HepG2 (cell line): ENCODE data around the gene INSIG2. TPM values are rescaled to one million over a fixed set of nuclear protein-coding genes. Genes with fewer than 3 reads are reported as not detected.

Experiments used
- ATAC-seq: fragments of 200-7000 bp; cut with Tn5 transposase; 3 replicates; pipeline ENCODE4 v1.9.1; 2020; ENCODE audit warnings: mild to moderate bottlenecking, moderate library complexity
- BruUV-seq: library from RNA; stranded (reverse); fragments of 400-500 nt; replicated peaks from 2 replicates; lab custom pipeline; 2021; lab: Mats Ljungman, UMichigan
- CTCF ChIA-PET: fragments of 300-600 bp; formaldehyde crosslinking; extraction: SDS; loops from one replicate; lab custom pipeline; 2021; ENCODE audit warnings: low total read pairs, inconsistent platforms, low intra/inter-chr PET ratio; lab: Yijun Ruan, JAX
- POLR2A ChIA-PET: fragments of 350-600 bp; sonication (Branson Sonifier 250); formaldehyde crosslinking; loops from one replicate; lab custom pipeline; 2020; ENCODE audit warnings: antibody characterized with exemption, inconsistent platforms; lab: Yijun Ruan, JAX
- DNase-seq: peaks from one replicate; pipeline ENCODE4 v3.0.0-alpha.2; 2015; ENCODE audit warnings: low spot score
- FAIRE-seq: peaks from 3 replicates; lab custom pipeline; 2011; peaks lifted over from hg19 to GRCh38; lab: Jason Lieb, UNC
- H2AFZ ChIP-seq: one replicate; pipeline ENCODE4 v1.6.1; 2011; ENCODE audit warnings: low read length, inconsistent platforms
- H3K27ac ChIP-seq: fragments of 300-600 bp; 3 replicates; pipeline ENCODE4 v1.8.0; 2011; ENCODE audit warnings: mixed run types, mild to moderate bottlenecking, mixed read lengths, low read length, inconsistent platforms; ENCODE audit not compliant: insufficient read depth; ENCODE audit errors: extremely low read length
- H3K27me3 ChIP-seq, 2 experiments: fragments of 200-600 bp in 1 of 2; 2 replicates in 1 of 2; 3 replicates in 1 of 2; pipeline versions ENCODE4 v1.6.0 to v1.8.0; 2011; ENCODE audit warnings: low read length in 2 of 2, mild to moderate bottlenecking in 2 of 2, moderate library complexity in 2 of 2, inconsistent platforms in 1 of 2; ENCODE audit not compliant: insufficient read depth in 2 of 2, control insufficient read depth in 1 of 2
- H3K36me3 ChIP-seq, 2 experiments: fragments of 200-600 bp in 1 of 2; replicated peaks in 1 of 2; 2 replicates in 1 of 2; 3 replicates in 1 of 2; pipeline versions ENCODE4 v1.5.1 to v1.8.0; 2011; ENCODE audit warnings: low read length in 2 of 2, inconsistent platforms in 1 of 2; ENCODE audit not compliant: insufficient read depth in 2 of 2, control insufficient read depth in 1 of 2
- H3K4me1 ChIP-seq: 2 replicates; pipeline ENCODE4 v1.5.1; 2012; ENCODE audit warnings: low read length, inconsistent platforms; ENCODE audit not compliant: insufficient read depth
- H3K4me2 ChIP-seq: 2 replicates; pipeline ENCODE4 v1.6.0; 2011; ENCODE audit warnings: low read depth, low read length, inconsistent platforms
- H3K4me3 ChIP-seq, 3 experiments: fragments of 200-600 bp in 1 of 3; sonication (generic), shearing (Covaris generic) in 1 of 3; replicated peaks in 1 of 3; 2 replicates each; pipeline ENCODE4 v1.5.1; 2011 to 2016; ENCODE audit warnings: low read length in 3 of 3, inconsistent platforms in 2 of 3, low read depth in 2 of 3, mild to moderate bottlenecking in 2 of 3, control low read depth in 1 of 3, mixed read lengths in 1 of 3; ENCODE audit not compliant: insufficient read depth in 1 of 3
- H3K79me2 ChIP-seq: one replicate; pipeline ENCODE4 v1.6.1; 2011; ENCODE audit warnings: low read length, inconsistent platforms; ENCODE audit not compliant: insufficient read depth
- H3K9ac ChIP-seq: 2 replicates; pipeline ENCODE4 v1.6.0; 2011; ENCODE audit warnings: mild to moderate bottlenecking, low read depth, low read length, inconsistent platforms; ENCODE audit not compliant: insufficient read depth
- H3K9me3 ChIP-seq: 2 replicates; pipeline ENCODE4 v1.5.1; 2012; ENCODE audit warnings: mild to moderate bottlenecking, low read length
- H4K20me1 ChIP-seq: 2 replicates; pipeline ENCODE4 v1.6.0; 2011; ENCODE audit warnings: inconsistent platforms, mild to moderate bottlenecking, low read length, moderate library complexity; ENCODE audit not compliant: insufficient read depth
- ADNP ChIP-seq: sonication (generic); formaldehyde crosslinking; IDR thresholded peaks from 2 replicates; pipeline ENCODE4 v1.4.0; 2020; ENCODE audit warnings: missing genetic modification reagents
- GTF2F1 ChIP-seq: fragments of 150-350 bp; IDR thresholded peaks from 2 replicates; pipeline ENCODE4 v1.6.1; 2014; ENCODE audit warnings: low read length
- MLXIP ChIP-seq: sonication (generic); formaldehyde crosslinking; IDR thresholded peaks from 2 replicates; pipeline ENCODE4 v1.9.0; 2021; ENCODE audit warnings: missing genetic modification reagents, borderline replicate concordance
- PBX3 ChIP-seq: sonication (generic); formaldehyde crosslinking; IDR thresholded peaks from 2 replicates; pipeline ENCODE4 v1.8.1; 2023; ENCODE audit warnings: missing genetic modification reagents, inconsistent platforms, borderline replicate concordance
- PHF20 ChIP-seq: sonication (generic); formaldehyde crosslinking; IDR thresholded peaks from 2 replicates; pipeline ENCODE4 v1.5.0; 2020; ENCODE audit warnings: mild to moderate bottlenecking, missing genetic modification reagents
- RBAK ChIP-seq: sonication (generic); formaldehyde crosslinking; IDR thresholded peaks from 2 replicates; pipeline ENCODE4 v1.5.1; 2020; ENCODE audit warnings: mild to moderate bottlenecking, missing genetic modification reagents
- SALL1 ChIP-seq: sonication (generic); formaldehyde crosslinking; IDR thresholded peaks from 2 replicates; pipeline ENCODE4 v1.8.0; 2022; ENCODE audit warnings: mild to moderate bottlenecking, missing genetic modification reagents
- STAT5B ChIP-seq: sonication (generic); formaldehyde crosslinking; IDR thresholded peaks from 2 replicates; pipeline ENCODE4 v1.4.0; 2020; ENCODE audit warnings: missing genetic modification reagents
- ZNF564 ChIP-seq: sonication (generic); formaldehyde crosslinking; IDR thresholded peaks from 2 replicates; pipeline ENCODE4 v1.8.1; 2023; ENCODE audit warnings: mild to moderate bottlenecking, missing genetic modification reagents
- WGBS: methylation state at CpG from one replicate; pipeline ENCODE4 v1.1.6; 2017; ENCODE audit warnings: low lambda C conversion rate; 5-methylcytosine and 5-hydroxymethylcytosine counted together
- in situ Hi-C: cut with HindIII; loops from 2 replicates; pipeline ENCODE4 v1.10.0; 2017; ENCODE audit warnings: low pct_unique_long_range_greater_than_20kb; ENCODE audit not compliant: extremely low pct_ligation_motif_present
- intact Hi-C: fragments of 100-400 bp; cut with micrococcal nuclease; formaldehyde crosslinking; loops from one replicate; pipeline ENCODE4 v1.10.0; 2022; ENCODE audit not compliant: unreplicated experiment
- polyA plus RNA-seq, 8 experiments: library from polyadenylated mRNA; depleted of rRNA in 3 of 8; stranded (reverse) in 7 of 8; unstranded in 1 of 8; fragments of >200 nt; fragmentation: Illumina TruSeq in 4 of 8; extraction: Trizol in 4 of 8; gene quantifications; 2 replicates each; pipeline versions ENCODE4 v1.2.1 to v1.2.3, GENCODE V29; 2011 to 2016; ENCODE audit warnings: low read depth in 4 of 8, missing spikeins in 1 of 8, mixed read lengths in 1 of 8; ENCODE audit not compliant: insufficient read depth in 1 of 8
- total RNA-seq, 5 experiments: library from RNA; depleted of rRNA; stranded (reverse); fragments of >200 nt; fragmentation: Illumina TruSeq; extraction: Trizol; gene quantifications; 2 replicates each; pipeline ENCODE4 v1.2.3, GENCODE V29; 2016; ENCODE audit warnings: low read depth in 1 of 5
- TF ChIP-seq, protein P1 (sequence below): sonication (generic); formaldehyde crosslinking; IDR thresholded peaks from 2 replicates; pipeline ENCODE4 v1.4.0; 2020; ENCODE audit warnings: missing genetic modification reagents, borderline replicate concordance

Gene INSIG2
- total and polyA plus RNA-seq, 2 of the 13 experiments (the other 11 are each of a cell fraction or from before 2014, with no cell fraction given) = 73.5 to 481 TPM

GRCh38 chr2:118119158-118119727 is 31.0 kb downstream of the INSIG2 start:
- no peaks in the 10 kb centered on the region for H3K79me2 ChIP-seq
- DNase-seq (no peak), FAIRE-seq (no peak), ATAC-seq (no peak)
- ChIA-PET POLR2A (no interaction called here), CTCF (no interaction called here)
- intact Hi-C loops (no loop called here), in situ Hi-C loops (no loop called here)
- no peak overlapping the region for H3K4me2 ChIP-seq
- BruUV-seq = no TSS peak
- H3K27ac ChIP-seq = no peak overlapping the region
- H3K4me3 ChIP-seq = no peak overlapping the region
- H3K27me3 ChIP-seq = no peaks in the 10 kb centered on the region
- no peak overlapping the region for H2AFZ ChIP-seq
- 73% methylated on average over 4 of the region's 4 CpGs for WGBS
- H3K9me3 ChIP-seq = no peaks in the 10 kb centered on the region
- no peak overlapping the region for H3K9ac ChIP-seq
- peaks cover 52% of the 10 kb centered on the region for H3K4me1 ChIP-seq
- H3K36me3 ChIP-seq = no peaks in the 10 kb centered on the region; a peak in 1 of 5 replicates
- peaks cover 4% of the 10 kb centered on the region; the same call in 1 of the 2 replicates for H4K20me1 ChIP-seq
- TF ChIP-seq GTF2F1 (no peak), RBAK (CRISPR knock-in tag) (no peak), MLXIP (CRISPR knock-in tag) (no peak), PBX3 (CRISPR knock-in tag) (no peak), PHF20 (CRISPR knock-in tag) (no peak), ZNF564 (CRISPR knock-in tag) (no peak), ADNP (CRISPR knock-in tag) (no peak), STAT5B (CRISPR knock-in tag) (no peak), SALL1 (CRISPR knock-in tag) (no peak)
- TF ChIP-seq, protein P1, sequence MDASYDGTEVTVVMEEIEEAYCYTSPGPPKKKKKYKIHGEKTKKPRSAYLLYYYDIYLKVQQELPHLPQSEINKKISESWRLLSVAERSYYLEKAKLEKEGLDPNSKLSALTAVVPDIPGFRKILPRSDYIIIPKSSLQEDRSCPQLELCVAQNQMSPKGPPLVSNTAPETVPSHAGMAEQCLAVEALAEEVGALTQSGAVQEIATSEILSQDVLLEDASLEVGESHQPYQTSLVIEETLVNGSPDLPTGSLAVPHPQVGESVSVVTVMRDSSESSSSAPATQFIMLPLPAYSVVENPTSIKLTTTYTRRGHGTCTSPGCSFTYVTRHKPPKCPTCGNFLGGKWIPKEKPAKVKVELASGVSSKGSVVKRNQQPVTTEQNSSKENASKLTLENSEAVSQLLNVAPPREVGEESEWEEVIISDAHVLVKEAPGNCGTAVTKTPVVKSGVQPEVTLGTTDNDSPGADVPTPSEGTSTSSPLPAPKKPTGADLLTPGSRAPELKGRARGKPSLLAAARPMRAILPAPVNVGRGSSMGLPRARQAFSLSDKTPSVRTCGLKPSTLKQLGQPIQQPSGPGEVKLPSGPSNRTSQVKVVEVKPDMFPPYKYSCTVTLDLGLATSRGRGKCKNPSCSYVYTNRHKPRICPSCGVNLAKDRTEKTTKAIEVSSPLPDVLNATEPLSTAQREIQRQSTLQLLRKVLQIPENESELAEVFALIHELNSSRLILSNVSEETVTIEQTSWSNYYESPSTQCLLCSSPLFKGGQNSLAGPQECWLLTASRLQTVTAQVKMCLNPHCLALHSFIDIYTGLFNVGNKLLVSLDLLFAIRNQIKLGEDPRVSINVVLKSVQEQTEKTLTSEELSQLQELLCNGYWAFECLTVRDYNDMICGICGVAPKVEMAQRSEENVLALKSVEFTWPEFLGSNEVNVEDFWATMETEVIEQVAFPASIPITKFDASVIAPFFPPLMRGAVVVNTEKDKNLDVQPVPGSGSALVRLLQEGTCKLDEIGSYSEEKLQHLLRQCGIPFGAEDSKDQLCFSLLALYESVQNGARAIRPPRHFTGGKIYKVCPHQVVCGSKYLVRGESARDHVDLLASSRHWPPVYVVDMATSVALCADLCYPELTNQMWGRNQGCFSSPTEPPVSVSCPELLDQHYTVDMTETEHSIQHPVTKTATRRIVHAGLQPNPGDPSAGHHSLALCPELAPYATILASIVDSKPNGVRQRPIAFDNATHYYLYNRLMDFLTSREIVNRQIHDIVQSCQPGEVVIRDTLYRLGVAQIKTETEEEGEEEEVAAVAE (CRISPR knock-in tag) = no peak
